ENCODE measurements around the gene TIE1. TPM values are rescaled to one million over a fixed set of nuclear protein-coding genes. Genes with fewer than 3 reads are reported as not detected.

Gene TIE1
- total and polyA plus RNA-seq, 2 donors (not counting 1 experiment from before 2014, with no cell fraction given) = 0.02 TPM; not detected in 1

- Histone ChIP-seq H3K27me3 (ENCODE audit: control insufficient read depth, insufficient read depth, low read length) (no peaks in the 10 kb centered on the region), H3K36me3 (ENCODE audit: control insufficient read depth, insufficient read depth, low read length) (no peaks in the 10 kb centered on the region), H3K4me2 (ENCODE audit: extremely low read depth, insufficient read depth, low read length) (no peak overlapping the region), H3K4me1 (ENCODE audit: control insufficient read depth, extremely low read depth, insufficient read depth, low read length) (no peaks in the 10 kb centered on the region), H2AFZ (ENCODE audit: low read length) (no peak overlapping the region), H3K79me2 (ENCODE audit: control insufficient read depth, insufficient read depth, low read length) (no peaks in the 10 kb centered on the region), H3K9ac (ENCODE audit: insufficient read depth, low read length) (no peak overlapping the region), H3K9me3 (ENCODE audit: control insufficient read depth, insufficient read depth, low read depth, low read length) (no peaks in the 10 kb centered on the region), H4K20me1 (ENCODE audit: control insufficient read depth, extremely low read depth, insufficient read depth, low read length) (no peaks in the 10 kb centered on the region), H3K27ac (ENCODE audit: insufficient read depth, low read length) (no peak overlapping the region), H3K4me3 (replicated peaks in 1 of 4; ENCODE audit: control extremely low read depth in 1 of 4, insufficient read depth in 1 of 4, low read depth in 3 of 4, low read length in 4 of 4) (no peak overlapping the region)
- DNase-seq (ENCODE audit: low read depth in 2 of 2) = no peak
- TF ChIP-seq, protein P1, sequence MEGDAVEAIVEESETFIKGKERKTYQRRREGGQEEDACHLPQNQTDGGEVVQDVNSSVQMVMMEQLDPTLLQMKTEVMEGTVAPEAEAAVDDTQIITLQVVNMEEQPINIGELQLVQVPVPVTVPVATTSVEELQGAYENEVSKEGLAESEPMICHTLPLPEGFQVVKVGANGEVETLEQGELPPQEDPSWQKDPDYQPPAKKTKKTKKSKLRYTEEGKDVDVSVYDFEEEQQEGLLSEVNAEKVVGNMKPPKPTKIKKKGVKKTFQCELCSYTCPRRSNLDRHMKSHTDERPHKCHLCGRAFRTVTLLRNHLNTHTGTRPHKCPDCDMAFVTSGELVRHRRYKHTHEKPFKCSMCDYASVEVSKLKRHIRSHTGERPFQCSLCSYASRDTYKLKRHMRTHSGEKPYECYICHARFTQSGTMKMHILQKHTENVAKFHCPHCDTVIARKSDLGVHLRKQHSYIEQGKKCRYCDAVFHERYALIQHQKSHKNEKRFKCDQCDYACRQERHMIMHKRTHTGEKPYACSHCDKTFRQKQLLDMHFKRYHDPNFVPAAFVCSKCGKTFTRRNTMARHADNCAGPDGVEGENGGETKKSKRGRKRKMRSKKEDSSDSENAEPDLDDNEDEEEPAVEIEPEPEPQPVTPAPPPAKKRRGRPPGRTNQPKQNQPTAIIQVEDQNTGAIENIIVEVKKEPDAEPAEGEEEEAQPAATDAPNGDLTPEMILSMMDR (conservative IDR thresholded peaks at IDR 0.05 in 1 of 2, IDR thresholded peaks at IDR 0.05 in 1 of 2; ENCODE audit: low read depth in 1 of 2, low read length in 2 of 2) = no peak
- no peak for TF ChIP-seq EZH2 (IDR thresholded peaks at IDR 0.05; ENCODE audit: low read length, missing control alignments)
Observed at GRCh38 chr1:43308635-43309404, 8.0 kb downstream of the TIE1 start.

GRCh38 chr1:43309405-43310025 lies 8.7 kb downstream of the TIE1 start:
- DNase-seq (ENCODE audit: low read depth in 2 of 2) = no peak
- Histone ChIP-seq H4K20me1 (ENCODE audit: control insufficient read depth, extremely low read depth, insufficient read depth, low read length) (no peaks in the 10 kb centered on the region), H3K4me3 (replicated peaks in 1 of 4; ENCODE audit: control extremely low read depth in 1 of 4, insufficient read depth in 1 of 4, low read depth in 3 of 4, low read length in 4 of 4) (no peak overlapping the region), H3K79me2 (ENCODE audit: control insufficient read depth, insufficient read depth, low read length) (no peaks in the 10 kb centered on the region), H2AFZ (ENCODE audit: low read length) (no peak overlapping the region), H3K4me2 (ENCODE audit: extremely low read depth, insufficient read depth, low read length) (no peak overlapping the region), H3K9me3 (ENCODE audit: control insufficient read depth, insufficient read depth, low read depth, low read length) (no peaks in the 10 kb centered on the region), H3K27me3 (ENCODE audit: control insufficient read depth, insufficient read depth, low read length) (no peaks in the 10 kb centered on the region), H3K27ac (ENCODE audit: insufficient read depth, low read length) (no peak overlapping the region), H3K9ac (ENCODE audit: insufficient read depth, low read length) (no peak overlapping the region), H3K36me3 (ENCODE audit: control insufficient read depth, insufficient read depth, low read length) (no peaks in the 10 kb centered on the region), H3K4me1 (ENCODE audit: control insufficient read depth, extremely low read depth, insufficient read depth, low read length) (no peaks in the 10 kb centered on the region)
- TF ChIP-seq EZH2 (IDR thresholded peaks at IDR 0.05; ENCODE audit: low read length, missing control alignments) = no peak
- TF ChIP-seq, protein P1 (conservative IDR thresholded peaks at IDR 0.05 in 1 of 2, IDR thresholded peaks at IDR 0.05 in 1 of 2; ENCODE audit: low read depth in 1 of 2, low read length in 2 of 2) = no peak

- no peaks in the 10 kb centered on the region for H3K4me1 ChIP-seq (ENCODE audit: control insufficient read depth, extremely low read depth, insufficient read depth, low read length)
- no peak overlapping the region for H2AFZ ChIP-seq (ENCODE audit: low read length)
- H3K9me3 ChIP-seq (ENCODE audit: control insufficient read depth, insufficient read depth, low read depth, low read length) = no peaks in the 10 kb centered on the region
- no peaks in the 10 kb centered on the region for H4K20me1 ChIP-seq (ENCODE audit: control insufficient read depth, extremely low read depth, insufficient read depth, low read length)
- H3K36me3 ChIP-seq (ENCODE audit: control insufficient read depth, insufficient read depth, low read length) = no peaks in the 10 kb centered on the region
- no peak overlapping the region for H3K4me2 ChIP-seq (ENCODE audit: extremely low read depth, insufficient read depth, low read length)
- no peak overlapping the region for H3K27ac ChIP-seq (ENCODE audit: insufficient read depth, low read length)
- no peaks in the 10 kb centered on the region for H3K79me2 ChIP-seq (ENCODE audit: control insufficient read depth, insufficient read depth, low read length)
- no peak for TF ChIP-seq EZH2 (IDR thresholded peaks at IDR 0.05; ENCODE audit: low read length, missing control alignments)
- TF ChIP-seq, protein P1 (conservative IDR thresholded peaks at IDR 0.05 in 1 of 2, IDR thresholded peaks at IDR 0.05 in 1 of 2; ENCODE audit: low read depth in 1 of 2, low read length in 2 of 2) = no peak
- DNase-seq (ENCODE audit: low read depth in 2 of 2) = no peak
- no peaks in the 10 kb centered on the region for H3K27me3 ChIP-seq (ENCODE audit: control insufficient read depth, insufficient read depth, low read length)
- no peak overlapping the region for H3K4me3 ChIP-seq (replicated peaks in 1 of 4; ENCODE audit: control extremely low read depth in 1 of 4, insufficient read depth in 1 of 4, low read depth in 3 of 4, low read length in 4 of 4)
- no peak overlapping the region for H3K9ac ChIP-seq (ENCODE audit: insufficient read depth, low read length)
Observed at GRCh38 chr1:43311521-43311920, 10.7 kb downstream of the TIE1 start.
